HG03354 (cell line): Measurements from ENCODE around the gene FAM98C.

Experiments
- ATAC-seq: cut with Tn5 transposase; IDR thresholded peaks from one replicate; pipeline ENCODE4 v1.9.1; 2021; ENCODE audit warnings: mild to moderate bottlenecking; ENCODE audit not compliant: unreplicated experiment, poor library complexity, severe bottlenecking

FAM98C gene

GRCh38 chr19:38448225-38448624, 45.3 kb downstream of the FAM98C start:
- ATAC-seq = no peak

- no peak for ATAC-seq
These were observed 46.6 kb downstream of the FAM98C start for GRCh38 chr19:38449518-38449917.

GRCh38 chr19:38451036-38451435, 48.1 kb downstream of the FAM98C start:
- no peak for ATAC-seq

- ATAC-seq = no peak
These were observed 48.7 kb downstream of the FAM98C start for GRCh38 chr19:38451629-38452028.

GRCh38 chr19:38452430-38453366, 49.8 kb downstream of the FAM98C start:
- ATAC-seq = no peak

- ATAC-seq = no peak
These were observed 50.7 kb downstream of the FAM98C start for GRCh38 chr19:38453596-38453995.

GRCh38 chr19:38455031-38455430, 52.1 kb downstream of the FAM98C start:
- ATAC-seq = no peak

GRCh38 chr19:38457202-38457601, 54.3 kb downstream of the FAM98C start:
- ATAC-seq = no peak

GRCh38 chr19:38457690-38458405, 55.0 kb downstream of the FAM98C start:
- no peak for ATAC-seq
